Activated naive CD8-positive, alpha-beta T cell (primary cell): ENCODE results near the gene KCND3.

Source experiments
- H3K27ac Mint-ChIP-seq: one replicate; pipeline ENCODE4 v1.8.0; 2021; ENCODE audit warnings: mixed read lengths
- H3K27me3 Mint-ChIP-seq: one replicate; pipeline ENCODE4 v1.8.0; 2021; ENCODE audit warnings: mixed read lengths
- H3K36me3 Mint-ChIP-seq: one replicate; pipeline ENCODE4 v1.8.0; 2021; ENCODE audit warnings: mixed read lengths
- H3K4me1 Mint-ChIP-seq: one replicate; pipeline ENCODE4 v1.8.0; 2021; ENCODE audit warnings: low read depth, mixed read lengths
- H3K4me3 Mint-ChIP-seq: one replicate; pipeline ENCODE4 v1.8.0; 2021; ENCODE audit warnings: mild to moderate bottlenecking, mixed read lengths
- H3K9me3 Mint-ChIP-seq: one replicate; pipeline ENCODE4 v1.8.0; 2021; ENCODE audit warnings: low read depth, mixed read lengths

KCND3 gene

GRCh38 chr1:111976842-111977241 is 12.6 kb downstream of the KCND3 start:
- H3K4me1 Mint-ChIP-seq: peaks cover 4% of the 10 kb centered on the region
- no peaks in the 10 kb centered on the region for H3K9me3 Mint-ChIP-seq
- no peak overlapping the region for H3K4me3 Mint-ChIP-seq
- H3K36me3 Mint-ChIP-seq: no peaks in the 10 kb centered on the region
- H3K27me3 Mint-ChIP-seq: peaks cover 30% of the 10 kb centered on the region
- H3K27ac Mint-ChIP-seq: no peak overlapping the region

- H3K27me3 Mint-ChIP-seq: peaks cover 34% of the 10 kb centered on the region
These were observed 13.1 kb downstream of the KCND3 start for GRCh38 chr1:111976332-111976731.

DNA sequence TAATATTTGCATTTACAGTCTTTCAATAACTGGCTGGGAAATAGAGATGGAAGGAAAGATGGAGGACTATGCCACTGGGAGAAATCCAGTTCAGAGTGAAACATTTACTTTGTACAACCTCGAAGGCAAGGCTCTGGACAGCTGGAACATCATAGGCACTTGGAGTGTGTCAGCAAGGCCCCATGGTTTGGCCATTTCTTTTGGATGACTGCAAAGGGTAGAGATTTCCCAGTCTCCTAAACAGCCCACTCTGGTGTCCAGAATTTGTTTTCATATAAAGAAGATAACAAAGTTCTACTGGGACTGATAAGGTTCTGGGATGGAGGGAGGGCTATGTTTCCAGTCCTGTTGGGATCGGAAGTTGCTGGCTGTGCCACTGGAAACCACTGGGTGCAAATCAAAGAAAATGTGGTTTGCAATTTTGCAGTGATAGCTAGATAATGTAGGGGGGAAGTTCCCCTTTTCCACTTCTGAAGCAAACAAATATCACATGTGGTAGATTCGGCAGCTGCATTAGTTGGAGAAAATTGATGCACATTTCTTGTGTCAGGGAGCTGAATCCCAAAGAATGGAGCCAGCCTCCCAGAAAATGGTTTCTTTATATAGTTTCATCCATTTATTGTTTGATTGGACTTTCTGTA is 16.2 kb downstream of the KCND3 start:
- peaks cover 43% of the 10 kb centered on the region for H3K27me3 Mint-ChIP-seq
- H3K4me1 Mint-ChIP-seq: peaks cover 4% of the 10 kb centered on the region
- no peak overlapping the region for H3K27ac Mint-ChIP-seq
- H3K4me3 Mint-ChIP-seq: no peak overlapping the region
- no peaks in the 10 kb centered on the region for H3K9me3 Mint-ChIP-seq
- H3K36me3 Mint-ChIP-seq: no peaks in the 10 kb centered on the region

More at GRCh38 chr1:111976332-111976731, 13.1 kb downstream of the KCND3 start:
- H3K27ac Mint-ChIP-seq: no peak overlapping the region
- no peaks in the 10 kb centered on the region for H3K9me3 Mint-ChIP-seq
- peaks cover 4% of the 10 kb centered on the region for H3K4me1 Mint-ChIP-seq
- H3K36me3 Mint-ChIP-seq: no peaks in the 10 kb centered on the region
- no peak overlapping the region for H3K4me3 Mint-ChIP-seq

- H3K27ac Mint-ChIP-seq: no peak overlapping the region
- no peaks in the 10 kb centered on the region for H3K9me3 Mint-ChIP-seq
- H3K36me3 Mint-ChIP-seq: no peaks in the 10 kb centered on the region
- peaks cover 4% of the 10 kb centered on the region for H3K4me1 Mint-ChIP-seq
- H3K27me3 Mint-ChIP-seq: peaks cover 34% of the 10 kb centered on the region
- H3K4me3 Mint-ChIP-seq: no peak overlapping the region
These were observed 18.1 kb downstream of the KCND3 start for GRCh38 chr1:111971396-111971795.

DNA sequence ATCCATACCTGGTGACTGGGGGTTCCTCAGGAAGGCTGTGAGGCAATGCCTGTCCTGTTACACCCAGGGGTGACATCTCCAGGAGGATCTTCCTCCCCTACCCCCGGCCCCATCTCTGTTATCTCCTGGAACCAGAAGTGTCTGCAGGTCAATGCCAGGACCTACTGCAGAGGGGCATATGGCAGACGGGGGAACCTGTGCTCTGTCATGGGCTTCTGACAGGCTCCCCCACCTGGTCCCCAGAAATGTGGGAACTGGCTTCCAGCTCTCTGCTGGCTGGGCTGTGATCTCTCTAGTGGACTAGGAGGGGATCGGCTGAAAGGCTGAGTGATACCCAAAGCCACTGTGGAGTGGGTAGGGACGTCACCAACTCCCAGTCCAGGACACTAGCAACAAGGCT is 21.0 kb downstream of the KCND3 start:
- Mint-ChIP-seq H3K4me3 (no peak overlapping the region), H3K9me3 (no peaks in the 10 kb centered on the region), H3K27me3 (peaks cover 33% of the 10 kb centered on the region), H3K36me3 (no peaks in the 10 kb centered on the region), H3K4me1 (peaks cover 3% of the 10 kb centered on the region), H3K27ac (no peak overlapping the region)

DNA sequence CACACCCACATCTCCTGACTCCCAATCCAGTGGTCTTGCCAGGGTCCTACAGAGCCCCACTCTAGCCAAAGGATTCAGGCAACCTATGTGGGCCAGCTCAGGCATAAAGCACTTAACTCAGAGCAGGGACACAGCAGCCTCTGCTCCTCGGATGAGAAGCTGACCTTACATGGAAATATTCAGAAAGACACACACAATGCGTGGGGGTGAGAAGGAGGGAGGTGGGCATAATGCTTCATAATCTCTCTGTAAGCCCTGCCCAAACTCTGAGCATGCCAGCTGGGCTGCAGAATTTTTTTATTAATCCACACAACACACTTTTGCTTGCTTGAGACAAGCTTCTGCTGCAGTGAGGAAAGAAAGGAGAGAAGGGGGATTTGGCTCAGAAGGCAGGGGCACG is 21.6 kb downstream of the KCND3 start:
- no peaks in the 10 kb centered on the region for H3K36me3 Mint-ChIP-seq
- no peak overlapping the region for H3K4me3 Mint-ChIP-seq
- H3K27ac Mint-ChIP-seq: no peak overlapping the region
- H3K4me1 Mint-ChIP-seq: no peaks in the 10 kb centered on the region
- peaks cover 29% of the 10 kb centered on the region for H3K27me3 Mint-ChIP-seq
- H3K9me3 Mint-ChIP-seq: no peaks in the 10 kb centered on the region

GRCh38 chr1:111967067-111967690 is 22.3 kb downstream of the KCND3 start:
- no peak overlapping the region for H3K27ac Mint-ChIP-seq
- no peak overlapping the region for H3K4me3 Mint-ChIP-seq
- no peaks in the 10 kb centered on the region for H3K4me1 Mint-ChIP-seq
- H3K36me3 Mint-ChIP-seq: no peaks in the 10 kb centered on the region
- peaks cover 29% of the 10 kb centered on the region for H3K27me3 Mint-ChIP-seq
- H3K9me3 Mint-ChIP-seq: no peaks in the 10 kb centered on the region

GRCh38 chr1:111965781-111966443 is 23.6 kb downstream of the KCND3 start:
- H3K9me3 Mint-ChIP-seq: no peaks in the 10 kb centered on the region
- no peak overlapping the region for H3K4me3 Mint-ChIP-seq
- H3K27me3 Mint-ChIP-seq: peaks cover 24% of the 10 kb centered on the region
- no peaks in the 10 kb centered on the region for H3K36me3 Mint-ChIP-seq
- H3K4me1 Mint-ChIP-seq: no peaks in the 10 kb centered on the region
- H3K27ac Mint-ChIP-seq: no peak overlapping the region

GRCh38 chr1:111963985-111964738 is 25.3 kb downstream of the KCND3 start:
- Mint-ChIP-seq H3K27ac (no peak overlapping the region), H3K4me3 (no peak overlapping the region), H3K36me3 (no peaks in the 10 kb centered on the region), H3K27me3 (peaks cover 15% of the 10 kb centered on the region), H3K4me1 (no peaks in the 10 kb centered on the region), H3K9me3 (no peaks in the 10 kb centered on the region)

DNA sequence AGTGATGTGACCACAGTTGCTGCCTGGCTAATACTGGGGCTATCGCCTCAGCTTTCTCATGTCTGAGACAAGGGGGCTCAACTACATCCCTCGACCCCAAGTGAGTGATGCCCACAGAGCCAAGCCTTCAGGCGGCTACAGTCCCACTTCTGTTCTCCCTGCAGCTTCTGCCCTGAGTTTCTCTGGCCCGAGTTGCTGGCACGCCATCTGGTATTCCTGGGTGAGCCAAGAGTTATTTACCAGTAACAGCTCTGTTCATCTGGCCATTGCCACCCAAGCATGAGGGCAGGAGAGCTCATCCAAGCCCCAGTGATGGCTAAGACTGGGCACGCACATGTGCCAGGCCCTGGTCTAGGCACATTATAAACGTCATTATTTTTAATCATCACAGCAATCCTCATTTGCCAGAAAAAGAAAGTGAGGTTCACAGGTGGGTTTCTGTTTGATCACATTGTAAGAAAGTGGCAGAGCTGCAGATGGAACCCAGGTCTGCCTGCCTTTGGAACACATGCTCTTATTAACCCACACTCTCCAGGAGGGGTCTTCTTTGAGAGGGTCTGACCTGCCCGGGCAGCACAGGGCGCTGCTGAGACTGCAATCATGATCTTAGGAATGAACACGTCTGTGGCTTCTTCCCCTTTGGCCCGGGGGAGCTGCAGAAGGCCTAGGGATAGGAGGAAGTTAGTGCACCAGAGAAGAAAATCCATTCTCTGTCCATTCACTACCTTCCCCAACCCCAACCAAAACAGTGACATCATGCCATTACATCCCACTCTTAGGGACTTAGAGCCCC is 27.5 kb downstream of the KCND3 start:
- H3K27ac Mint-ChIP-seq: no peak overlapping the region
- H3K27me3 Mint-ChIP-seq: peaks cover 13% of the 10 kb centered on the region

DNA sequence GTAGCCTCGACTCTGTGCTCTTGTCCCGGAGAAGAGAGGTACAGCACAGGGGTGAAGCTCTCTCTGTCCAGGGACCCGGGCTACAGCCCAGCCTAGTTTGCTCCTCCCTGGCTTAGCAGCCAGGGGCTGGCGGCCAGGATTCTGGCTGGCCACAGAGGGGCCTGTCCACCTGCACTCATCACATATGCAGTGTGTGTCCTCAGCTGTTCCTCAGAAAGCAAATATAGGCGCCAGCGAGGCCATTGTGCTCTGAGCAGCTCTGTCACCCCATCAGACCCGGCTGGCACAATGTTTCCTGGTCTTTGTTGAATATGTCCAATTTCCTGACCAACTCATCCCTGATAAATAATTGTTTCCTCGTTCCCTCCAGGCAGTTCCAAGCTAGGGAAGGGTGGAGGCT is 28.5 kb downstream of the KCND3 start:
- Mint-ChIP-seq H3K27me3 (peaks cover 8% of the 10 kb centered on the region), H3K4me1 (no peaks in the 10 kb centered on the region), H3K9me3 (no peaks in the 10 kb centered on the region), H3K4me3 (no peak overlapping the region), H3K36me3 (no peaks in the 10 kb centered on the region), H3K27ac (no peak overlapping the region)

More for the DNA sequence above, 27.5 kb downstream of the KCND3 start:
- no peaks in the 10 kb centered on the region for H3K36me3 Mint-ChIP-seq
- H3K9me3 Mint-ChIP-seq: no peaks in the 10 kb centered on the region
- no peaks in the 10 kb centered on the region for H3K4me1 Mint-ChIP-seq
- no peak overlapping the region for H3K4me3 Mint-ChIP-seq

GRCh38 chr1:111959436-111959835 is 30.0 kb downstream of the KCND3 start:
- Mint-ChIP-seq H3K4me1 (no peaks in the 10 kb centered on the region), H3K27ac (no peak overlapping the region), H3K4me3 (no peak overlapping the region), H3K27me3 (peaks cover 5% of the 10 kb centered on the region), H3K36me3 (no peaks in the 10 kb centered on the region), H3K9me3 (no peaks in the 10 kb centered on the region)

DNA sequence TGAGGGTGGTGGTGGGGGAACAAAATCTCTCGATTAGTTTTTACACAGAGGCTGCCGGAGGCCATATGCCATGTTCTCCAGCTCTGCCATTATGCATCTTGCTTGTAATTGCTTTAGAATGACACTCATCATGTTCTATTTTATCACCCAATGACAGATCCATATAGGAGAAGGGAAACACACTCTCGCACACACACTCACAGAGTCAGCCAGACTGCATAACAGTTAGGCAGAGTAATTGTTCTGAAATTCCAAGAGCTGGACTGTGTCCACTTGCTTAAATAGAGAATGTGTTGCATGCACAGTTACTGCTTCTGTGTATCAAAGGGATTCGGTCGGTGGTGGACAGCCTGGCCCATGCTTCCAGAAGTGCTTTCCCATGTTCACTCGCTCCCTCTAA is 30.6 kb downstream of the KCND3 start:
- Mint-ChIP-seq H3K27me3 (peaks cover 5% of the 10 kb centered on the region), H3K27ac (no peak overlapping the region), H3K9me3 (no peaks in the 10 kb centered on the region), H3K36me3 (no peaks in the 10 kb centered on the region), H3K4me1 (no peaks in the 10 kb centered on the region), H3K4me3 (no peak overlapping the region)

GRCh38 chr1:111958075-111958474 is 31.4 kb downstream of the KCND3 start:
- Mint-ChIP-seq H3K27ac (no peak overlapping the region), H3K27me3 (peaks cover 2% of the 10 kb centered on the region), H3K36me3 (no peaks in the 10 kb centered on the region), H3K4me3 (no peak overlapping the region), H3K4me1 (no peaks in the 10 kb centered on the region), H3K9me3 (no peaks in the 10 kb centered on the region)
